CD14-positive monocyte (primary cell): ENCODE results near the gene TEDC1. TPM values are rescaled to one million over a fixed set of nuclear protein-coding genes. Genes with fewer than 3 reads are reported as not detected.

Experiments
- DNase-seq, 3 donors: peaks; one replicate each; pipeline ENCODE4 v3.0.0-alpha.2; 2011 to 2022
- H2AFZ ChIP-seq: 2 replicates; pipeline ENCODE4 v1.6.0; 2012; ENCODE audit warnings: mild to moderate bottlenecking, low read depth, low read length, inconsistent platforms; ENCODE audit not compliant: insufficient read depth, poor library complexity, severe bottlenecking
- H3K27ac ChIP-seq, 2 donors: 1 replicate in 1 of 2; 2 replicates in 1 of 2; pipeline ENCODE4 v1.5.1; 2012 to 2013; ENCODE audit warnings: low read length in 2 of 2, control low read depth in 1 of 2, inconsistent platforms in 1 of 2, low read depth in 1 of 2, mild to moderate bottlenecking in 1 of 2
- H3K27me3 ChIP-seq, 2 donors: one replicate each; pipeline versions ENCODE4 v1.6.0 to v1.6.1; 2011 to 2013; ENCODE audit warnings: low read length in 2 of 2; ENCODE audit not compliant: control insufficient read depth in 2 of 2, insufficient read depth in 2 of 2
- H3K36me3 ChIP-seq, 2 donors: replicated peaks in 1 of 2; 1 replicate in 1 of 2; 2 replicates in 1 of 2; pipeline versions ENCODE4 v1.5.1 to v1.6.1; 2012 to 2013; ENCODE audit warnings: low read length in 2 of 2, control low read depth in 1 of 2, inconsistent platforms in 1 of 2, mild to moderate bottlenecking in 1 of 2; ENCODE audit not compliant: insufficient read depth in 2 of 2, control insufficient read depth in 1 of 2
- H3K4me1 ChIP-seq, 2 donors: 1 replicate in 1 of 2; 2 replicates in 1 of 2; pipeline versions ENCODE4 v1.5.1 to v1.6.1; 2012 to 2013; ENCODE audit warnings: low read length in 2 of 2, control low read depth in 1 of 2, inconsistent platforms in 1 of 2, mild to moderate bottlenecking in 1 of 2, moderate library complexity in 1 of 2; ENCODE audit not compliant: insufficient read depth in 2 of 2, control insufficient read depth in 1 of 2
- H3K4me2 ChIP-seq: replicated peaks from 2 replicates; pipeline ENCODE3; 2012; ENCODE audit warnings: low read length, moderate library complexity, mild to moderate bottlenecking; ENCODE audit not compliant: poor library complexity, severe bottlenecking; ENCODE audit errors: extremely low read depth
- H3K4me3 ChIP-seq, 3 experiments: fragments of 200-600 bp in 1 of 3; sonication (generic) in 1 of 3; replicated peaks in 1 of 3; 1 replicate in 2 of 3; 2 replicates in 1 of 3; pipeline ENCODE4 v1.5.1; 2011 to 2013; ENCODE audit warnings: low read length in 3 of 3, mild to moderate bottlenecking in 3 of 3, control low read depth in 2 of 3, low read depth in 2 of 3, inconsistent platforms in 1 of 3, moderate library complexity in 1 of 3
- H3K79me2 ChIP-seq: 2 replicates; pipeline ENCODE4 v1.6.0; 2012; ENCODE audit warnings: mild to moderate bottlenecking, control low read depth, inconsistent platforms, low read length, moderate library complexity; ENCODE audit not compliant: insufficient read depth
- H3K9ac ChIP-seq: 2 replicates; pipeline ENCODE4 v1.6.0; 2017; ENCODE audit warnings: low read length, mild to moderate bottlenecking; ENCODE audit not compliant: insufficient read depth, poor library complexity, severe bottlenecking
- H3K9me3 ChIP-seq, 2 donors: replicated peaks in 1 of 2; 1 replicate in 1 of 2; 2 replicates in 1 of 2; pipeline versions ENCODE4 v1.5.1 to v1.6.1; 2012 to 2013; ENCODE audit warnings: low read length in 2 of 2, control low read depth in 1 of 2; ENCODE audit not compliant: control insufficient read depth in 1 of 2, insufficient read depth in 1 of 2
- H4K20me1 ChIP-seq: 2 replicates; pipeline ENCODE4 v1.6.0; 2012; ENCODE audit warnings: mild to moderate bottlenecking, low read length, control low read depth, moderate library complexity; ENCODE audit not compliant: insufficient read depth
- H3K27ac Mint-ChIP-seq, 7 donors: one replicate each; pipeline ENCODE4 v1.8.0; 2020; ENCODE audit warnings: mild to moderate bottlenecking in 7 of 7, mixed read lengths in 7 of 7, moderate library complexity in 6 of 7, inconsistent platforms in 2 of 7
- H3K27me3 Mint-ChIP-seq, 3 donors: one replicate each; pipeline ENCODE4 v1.8.0; 2021 to 2022; ENCODE audit warnings: low read depth in 3 of 3, mild to moderate bottlenecking in 3 of 3, mixed read lengths in 3 of 3, moderate library complexity in 3 of 3, inconsistent platforms in 1 of 3
- H3K36me3 Mint-ChIP-seq, 2 donors: one replicate each; pipeline ENCODE4 v1.8.0; 2020; ENCODE audit warnings: mixed read lengths in 2 of 2, inconsistent platforms in 1 of 2, mild to moderate bottlenecking in 1 of 2
- H3K4me1 Mint-ChIP-seq: one replicate; pipeline ENCODE4 v1.8.0; 2020; ENCODE audit warnings: mild to moderate bottlenecking, mixed read lengths
- H3K4me3 Mint-ChIP-seq, 2 donors: one replicate each; pipeline ENCODE4 v1.8.0; 2020; ENCODE audit warnings: mild to moderate bottlenecking in 2 of 2, mixed read lengths in 2 of 2, moderate library complexity in 1 of 2
- H3K9me3 Mint-ChIP-seq, 7 donors: one replicate each; pipeline ENCODE4 v1.8.0; 2020 to 2022; ENCODE audit warnings: mixed read lengths in 7 of 7, mild to moderate bottlenecking in 6 of 7, moderate library complexity in 6 of 7, inconsistent platforms in 2 of 7
- WGBS: methylation state at CpG from one replicate; pipeline ENCODE4 v1.1.5; 2013; ENCODE audit warnings: missing lambda C conversion rate; ENCODE audit not compliant: insufficient coverage; 5-methylcytosine and 5-hydroxymethylcytosine counted together
- intact Hi-C, 2 donors: fragments of 100-400 bp; cut with micrococcal nuclease; formaldehyde crosslinking; loops; one replicate each; pipeline versions ENCODE4 v1.15.0 to v1.15.1; 2023
- polyA plus RNA-seq, 3 donors: library from polyadenylated mRNA; depleted of rRNA in 1 of 3; unstranded in 2 of 3; stranded (reverse) in 1 of 3; fragments of 300-500 nt in 2 of 3; fragments of >200 nt in 1 of 3; fragmentation: Illumina TruSeq in 2 of 3; gene quantifications; 1 replicate in 2 of 3; 2 replicates in 1 of 3; pipeline ENCODE4 v1.2.3, GENCODE V29; 2012 to 2021
- TF ChIP-seq, protein P1 (sequence below): fragments of 200-600 bp; IDR thresholded peaks from one replicate; pipeline ENCODE4 v1.8.0; 2022; ENCODE audit warnings: antibody characterized with exemption, mild to moderate bottlenecking

The TEDC1 gene
- polyA plus RNA-seq, 3 donors, result 7.8 to 23.4 (median 9.0) TPM

DNA sequence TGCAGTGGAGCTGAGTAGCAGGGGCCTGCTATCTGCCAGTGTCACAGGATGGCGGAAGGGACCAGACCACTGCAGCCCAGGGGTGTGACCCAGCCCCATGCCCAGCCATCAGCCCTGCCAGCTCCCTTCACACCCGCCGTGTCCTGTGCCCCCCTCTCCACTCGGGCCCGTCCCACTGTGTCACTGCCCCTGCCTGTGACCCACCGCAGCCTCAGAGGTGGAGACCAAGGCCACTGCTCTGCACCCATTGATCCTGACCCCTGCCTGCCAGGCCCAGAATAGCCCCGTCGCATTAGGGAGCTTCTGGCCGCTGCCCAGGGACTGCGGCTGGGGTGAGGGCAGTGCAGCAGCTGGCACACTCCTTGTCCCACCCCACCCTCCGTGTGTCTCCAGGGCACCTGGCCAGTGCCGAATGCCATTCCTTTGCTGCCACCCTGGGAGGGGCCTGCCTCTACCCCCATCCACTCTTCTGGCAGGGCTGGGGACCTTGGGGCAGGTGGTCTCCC is 18.5 kb upstream of the TEDC1 start:
- Mint-ChIP-seq H3K36me3 (peaks cover 4 to 13% of the 10 kb centered on the region in 2 donors), H3K4me1 (peaks cover 15% of the 10 kb centered on the region), H3K4me3 (peak overlapping the region in 1 of 2 donors; percentile 60), H3K9me3 (peaks cover 5 to 17% (median 6%) of the 10 kb centered on the region in 7 donors), H3K27me3 (peaks cover 31 to 46% (median 37%) of the 10 kb centered on the region in 3 donors), H3K27ac (no peak overlapping the region)
- Histone ChIP-seq H3K9me3 (peaks cover 5 to 23% of the 10 kb centered on the region in 2 donors), H3K9ac (no peak overlapping the region), H2AFZ (no peak overlapping the region), H4K20me1 (peaks cover 7% of the 10 kb centered on the region), H3K36me3 (peaks cover 10 to 20% of the 10 kb centered on the region in 2 donors), H3K4me3 (no peak overlapping the region), H3K27me3 (peaks cover 21 to 40% of the 10 kb centered on the region in 2 donors), H3K27ac (no peak overlapping the region), H3K4me2 (no peak overlapping the region), H3K4me1 (peaks cover 17 to 27% of the 10 kb centered on the region in 2 donors), H3K79me2 (no peaks in the 10 kb centered on the region)
- intact Hi-C loops, result loop anchor here in 1 of 2 donors (5.0 kb wide), 1 partner anchor 85 kb away; no protein-coding TSS in a partner anchor
- no peak for DNase-seq
- TF ChIP-seq, protein P1, sequence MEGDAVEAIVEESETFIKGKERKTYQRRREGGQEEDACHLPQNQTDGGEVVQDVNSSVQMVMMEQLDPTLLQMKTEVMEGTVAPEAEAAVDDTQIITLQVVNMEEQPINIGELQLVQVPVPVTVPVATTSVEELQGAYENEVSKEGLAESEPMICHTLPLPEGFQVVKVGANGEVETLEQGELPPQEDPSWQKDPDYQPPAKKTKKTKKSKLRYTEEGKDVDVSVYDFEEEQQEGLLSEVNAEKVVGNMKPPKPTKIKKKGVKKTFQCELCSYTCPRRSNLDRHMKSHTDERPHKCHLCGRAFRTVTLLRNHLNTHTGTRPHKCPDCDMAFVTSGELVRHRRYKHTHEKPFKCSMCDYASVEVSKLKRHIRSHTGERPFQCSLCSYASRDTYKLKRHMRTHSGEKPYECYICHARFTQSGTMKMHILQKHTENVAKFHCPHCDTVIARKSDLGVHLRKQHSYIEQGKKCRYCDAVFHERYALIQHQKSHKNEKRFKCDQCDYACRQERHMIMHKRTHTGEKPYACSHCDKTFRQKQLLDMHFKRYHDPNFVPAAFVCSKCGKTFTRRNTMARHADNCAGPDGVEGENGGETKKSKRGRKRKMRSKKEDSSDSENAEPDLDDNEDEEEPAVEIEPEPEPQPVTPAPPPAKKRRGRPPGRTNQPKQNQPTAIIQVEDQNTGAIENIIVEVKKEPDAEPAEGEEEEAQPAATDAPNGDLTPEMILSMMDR, result no peak
- 94% methylated on average over 12 of the region's 12 CpGs for WGBS

GRCh38 chr14:105473033-105473676 is 17.9 kb upstream of the TEDC1 start:
- peaks cover 9 to 23% of the 10 kb centered on the region in 2 donors for H3K9me3 ChIP-seq
- Mint-ChIP-seq H3K27ac (no peak overlapping the region), H3K4me1 (peaks cover 15% of the 10 kb centered on the region), H3K36me3 (peaks cover 4 to 11% of the 10 kb centered on the region in 2 donors), H3K9me3 (peaks cover 5 to 21% (median 7%) of the 10 kb centered on the region in 7 donors), H3K4me3 (peak overlapping the region; percentile 12 to 81), H3K27me3 (peaks cover 34 to 52% (median 41%) of the 10 kb centered on the region in 3 donors)
- peaks cover 4 to 15% of the 10 kb centered on the region in 2 donors for H3K36me3 ChIP-seq
- H3K4me3 ChIP-seq, result peak overlapping the region in 1 of 3 experiments; percentile 73
- TF ChIP-seq, protein P1, result no peak
- peak overlapping the region; percentile 82 for H3K4me2 ChIP-seq
- H3K4me1 ChIP-seq, result peaks cover 17 to 31% of the 10 kb centered on the region in 2 donors
- no peaks in the 10 kb centered on the region for H3K79me2 ChIP-seq
- no peak overlapping the region for H3K27ac ChIP-seq
- H3K9ac ChIP-seq, result no peak overlapping the region
- WGBS, result 34% methylated on average over 5 of the region's 7 CpGs
- peaks cover 24 to 45% of the 10 kb centered on the region in 2 donors for H3K27me3 ChIP-seq
- H4K20me1 ChIP-seq, result peaks cover 7% of the 10 kb centered on the region
- H2AFZ ChIP-seq, result peak overlapping the region; percentile 61
- DNase-seq, result no peak
- intact Hi-C loops, result loop anchor here in 1 of 2 donors (5.0 kb wide), 1 partner anchor 86 kb away; no protein-coding TSS in a partner anchor
